CD4-positive, alpha-beta T cell treated with Interleukin-1 beta for 1 hour (primary cell): ENCODE data around the gene ERCC6L.

Experiments used
- DNase-seq, 2 donors: peaks; one replicate each; pipeline ENCODE4 v3.0.0-alpha.2; 2020 to 2022

Gene ERCC6L

DNA sequence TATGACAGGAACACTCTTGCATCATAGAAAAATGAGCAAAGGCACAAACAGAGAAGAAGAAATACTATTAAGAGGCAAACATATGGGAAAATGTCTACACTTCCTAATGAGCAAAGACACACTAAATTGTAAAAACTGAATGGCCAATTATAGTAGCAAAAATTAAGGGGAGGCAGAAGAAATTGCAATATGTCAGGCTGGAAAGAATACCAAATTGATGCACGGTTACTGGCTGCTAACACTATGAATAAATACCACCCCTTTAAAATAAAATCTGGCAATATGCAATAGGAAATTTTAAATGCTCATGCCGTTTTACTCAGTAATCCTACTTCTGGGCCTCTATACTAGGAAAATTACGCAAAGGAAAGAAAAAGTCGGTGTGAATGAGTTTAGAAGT, 73.3 kb downstream of the ERCC6L start:
- DNase-seq, result no peak

DNA sequence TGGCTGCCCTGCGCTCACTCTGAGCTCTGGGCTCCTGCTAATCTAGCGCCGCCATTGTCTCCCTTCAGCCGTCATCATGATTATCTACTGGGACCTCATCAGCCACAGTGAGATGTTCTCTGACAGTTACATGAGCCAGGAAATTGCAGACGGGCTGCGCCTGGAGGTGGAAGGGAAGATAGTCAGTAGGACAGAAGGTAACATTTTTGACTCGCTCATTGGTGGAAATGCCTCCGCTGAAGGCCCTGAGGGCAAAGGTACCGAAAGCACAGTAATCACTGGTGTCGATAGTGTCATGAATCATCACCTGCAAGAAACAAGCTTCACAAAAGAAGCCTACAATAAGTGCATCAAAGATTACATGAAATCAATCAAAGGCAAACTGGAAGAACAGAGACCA, 79.1 kb downstream of the ERCC6L start:
- no peak for DNase-seq

DNA sequence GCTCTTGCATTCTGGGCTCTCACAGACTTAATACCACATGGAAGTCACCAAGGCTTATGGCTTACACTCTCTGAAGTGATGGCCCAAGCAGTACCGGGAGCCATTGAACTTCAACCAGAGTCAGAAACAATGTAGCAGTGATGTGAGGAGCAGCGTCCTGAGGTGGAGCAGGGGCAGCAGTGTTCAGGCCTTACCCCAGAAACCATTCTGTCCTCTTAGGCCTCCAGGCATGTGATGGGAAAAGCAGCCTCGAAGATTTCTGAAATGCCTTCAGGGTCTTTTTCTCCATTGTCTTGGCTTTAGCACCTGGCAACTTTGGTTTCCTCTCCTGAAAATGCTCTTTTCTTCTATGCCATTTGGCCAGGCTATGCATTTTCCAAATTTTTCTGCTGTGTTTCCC, 80.1 kb downstream of the ERCC6L start:
- no peak for DNase-seq
